Activated B cell treated with CpG ODN at 0.5 μM for 24 hours (primary cell): ENCODE data around the gene CDH12. TPM values are rescaled to one million over a fixed set of nuclear protein-coding genes. Genes with fewer than 3 reads are reported as not detected.

Experiments
- ATAC-seq: fragments of 200-7000 bp; cut with Tn5 transposase; one replicate; pipeline ENCODE4 v1.10.0; 2021; ENCODE audit warnings: low read depth, mild to moderate bottlenecking, moderate library complexity
- CTCF ChIA-PET: fragments of 350-600 bp; sonication (Branson Sonifier 250); formaldehyde crosslinking; loops from one replicate; lab custom pipeline; 2021; ENCODE audit warnings: antibody characterized with exemption; lab: Charles Lee
- POLR2A ChIA-PET: fragments of 350-600 bp; sonication (Branson Sonifier 250); formaldehyde crosslinking; loops from one replicate; lab custom pipeline; 2021; ENCODE audit warnings: antibody characterized with exemption; lab: Charles Lee
- DNase-seq: peaks from one replicate; pipeline ENCODE4 v3.0.0; 2022
- H3K27ac Mint-ChIP-seq: one replicate; pipeline ENCODE4 v1.8.0; 2020; ENCODE audit warnings: mixed read lengths
- H3K27me3 Mint-ChIP-seq: one replicate; pipeline ENCODE4 v1.8.0; 2021; ENCODE audit warnings: mixed read lengths
- H3K36me3 Mint-ChIP-seq: one replicate; pipeline ENCODE4 v1.8.0; 2021; ENCODE audit warnings: low read depth, mixed read lengths
- H3K4me1 Mint-ChIP-seq: one replicate; pipeline ENCODE4 v1.8.0; 2021; ENCODE audit warnings: mixed read lengths
- H3K4me3 Mint-ChIP-seq: one replicate; pipeline ENCODE4 v1.8.0; 2020; ENCODE audit warnings: mild to moderate bottlenecking, mixed read lengths
- H3K9me3 Mint-ChIP-seq: one replicate; pipeline ENCODE4 v1.8.0; 2020; ENCODE audit warnings: mixed read lengths
- CTCF ChIP-seq: fragments of 200-600 bp; IDR thresholded peaks from one replicate; pipeline ENCODE4 v1.8.0; 2022; ENCODE audit warnings: antibody characterized with exemption, mild to moderate bottlenecking
- intact Hi-C: fragments of 100-400 bp; cut with micrococcal nuclease; formaldehyde crosslinking; loops from one replicate; pipeline ENCODE4 v1.15.1; 2024
- total RNA-seq: library from RNA; stranded (reverse); gene quantifications from 2 replicates; pipeline ENCODE4 v1.2.3, GENCODE V29; 2022

CDH12 gene
- total RNA-seq, 1 donor from 2014 or later, result not detected

GRCh38 chr5:21774801-21775200 is 1078.3 kb downstream of the CDH12 start:
- Mint-ChIP-seq H3K36me3 (no peaks in the 10 kb centered on the region), H3K9me3 (peaks cover 2% of the 10 kb centered on the region), H3K27me3 (no peaks in the 10 kb centered on the region), H3K27ac (no peak overlapping the region), H3K4me3 (no peak overlapping the region), H3K4me1 (no peaks in the 10 kb centered on the region)
- ChIA-PET CTCF (no interaction called here), POLR2A (no interaction called here)
- no peak for TF ChIP-seq CTCF
- intact Hi-C loops, result no loop called here
- ATAC-seq (no peak), DNase-seq (no peak)

GRCh38 chr5:21774281-21774680 is 1078.9 kb downstream of the CDH12 start:
- no peak for TF ChIP-seq CTCF
- no peak overlapping the region for H3K27ac Mint-ChIP-seq
- no peak overlapping the region for H3K4me3 Mint-ChIP-seq
- ChIA-PET CTCF (no interaction called here), POLR2A (no interaction called here)
- no peaks in the 10 kb centered on the region for H3K36me3 Mint-ChIP-seq
- intact Hi-C loops, result no loop called here
- DNase-seq (no peak), ATAC-seq (no peak)
- H3K9me3 Mint-ChIP-seq, result peaks cover 2% of the 10 kb centered on the region
- H3K27me3 Mint-ChIP-seq, result no peaks in the 10 kb centered on the region
- H3K4me1 Mint-ChIP-seq, result no peaks in the 10 kb centered on the region

GRCh38 chr5:21773456-21773855 is 1079.7 kb downstream of the CDH12 start:
- ChIA-PET POLR2A (no interaction called here), CTCF (no interaction called here)
- no peaks in the 10 kb centered on the region for H3K4me1 Mint-ChIP-seq
- H3K36me3 Mint-ChIP-seq, result no peaks in the 10 kb centered on the region
- TF ChIP-seq CTCF, result no peak
- no peak overlapping the region for H3K4me3 Mint-ChIP-seq
- no peak overlapping the region for H3K27ac Mint-ChIP-seq
- ATAC-seq (no peak), DNase-seq (no peak)
- intact Hi-C loops, result no loop called here
- H3K9me3 Mint-ChIP-seq, result peaks cover 2% of the 10 kb centered on the region
- no peaks in the 10 kb centered on the region for H3K27me3 Mint-ChIP-seq

- intact Hi-C loops, result no loop called here
- POLR2A ChIA-PET, result no interaction called here
- ATAC-seq (no peak), DNase-seq (no peak)
- Mint-ChIP-seq H3K36me3 (no peaks in the 10 kb centered on the region), H3K4me1 (no peaks in the 10 kb centered on the region), H3K9me3 (peaks cover 2% of the 10 kb centered on the region), H3K27me3 (no peaks in the 10 kb centered on the region), H3K4me3 (no peak overlapping the region), H3K27ac (no peak overlapping the region)
- CTCF ChIA-PET, result no interaction called here
- TF ChIP-seq CTCF, result no peak
Observed at GRCh38 chr5:21765406-21765805, 1087.7 kb downstream of the CDH12 start.

GRCh38 chr5:21739096-21739495 is 1114.0 kb downstream of the CDH12 start:
- CTCF ChIA-PET, result no interaction called here
- Mint-ChIP-seq H3K27ac (no peak overlapping the region), H3K36me3 (no peaks in the 10 kb centered on the region), H3K4me1 (no peaks in the 10 kb centered on the region), H3K27me3 (no peaks in the 10 kb centered on the region), H3K4me3 (no peak overlapping the region), H3K9me3 (no peaks in the 10 kb centered on the region)
- intact Hi-C loops, result no loop called here
- POLR2A ChIA-PET, result no interaction called here
- ATAC-seq (no peak), DNase-seq (no peak)
- TF ChIP-seq CTCF, result no peak
